HT-29 (cell line): Measurements from ENCODE around the gene GRWD1. TPM values are rescaled to one million over a fixed set of nuclear protein-coding genes. Genes with fewer than 3 reads are reported as not detected.
A peak's percentile ranks its signal among the peaks of the same experiment; 100 is the strongest.
"Not testable (repeated sequence)": the region's sequence is repeated elsewhere in the genome, so short reads cannot be mapped to it uniquely, and the experiment has no call there.

Experiments used
- DNase-seq: peaks from one replicate; pipeline ENCODE4 v3.0.0-alpha.2; 2015; ENCODE audit warnings: low spot score
- total RNA-seq: library from RNA; depleted of rRNA; stranded (reverse); fragments of >200 nt; shearing (Covaris generic); gene quantifications from 2 replicates; pipeline ENCODE4 v1.2.3, GENCODE V29; 2014

Gene GRWD1
- total RNA-seq, 1 experiment from 2014 or later = 96.1 TPM

GRCh38 chr19:48478339-48479256 lies 32.8 kb downstream of the GRWD1 start:
- no peak for DNase-seq

DNA sequence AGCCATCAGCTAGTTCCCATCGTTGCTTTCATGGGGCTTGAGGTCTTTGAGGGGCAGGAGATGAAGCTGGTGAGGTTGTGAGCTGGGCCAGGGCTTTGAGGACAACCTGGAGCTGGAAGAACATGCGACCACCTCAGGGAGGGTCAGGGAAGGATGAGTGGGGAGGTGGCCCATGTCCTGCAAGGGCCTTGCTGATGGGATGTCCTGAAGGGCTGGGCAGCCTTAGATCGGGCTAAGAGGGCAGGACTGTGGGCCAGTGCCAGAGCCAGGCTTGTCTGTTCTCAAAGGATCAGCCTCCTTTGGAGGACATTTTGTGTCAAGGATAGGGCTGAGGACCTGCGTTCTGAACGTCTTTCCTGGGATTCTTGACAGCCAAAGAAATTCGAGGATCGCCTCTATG lies 33.9 kb downstream of the GRWD1 start:
- no peak for DNase-seq

DNA sequence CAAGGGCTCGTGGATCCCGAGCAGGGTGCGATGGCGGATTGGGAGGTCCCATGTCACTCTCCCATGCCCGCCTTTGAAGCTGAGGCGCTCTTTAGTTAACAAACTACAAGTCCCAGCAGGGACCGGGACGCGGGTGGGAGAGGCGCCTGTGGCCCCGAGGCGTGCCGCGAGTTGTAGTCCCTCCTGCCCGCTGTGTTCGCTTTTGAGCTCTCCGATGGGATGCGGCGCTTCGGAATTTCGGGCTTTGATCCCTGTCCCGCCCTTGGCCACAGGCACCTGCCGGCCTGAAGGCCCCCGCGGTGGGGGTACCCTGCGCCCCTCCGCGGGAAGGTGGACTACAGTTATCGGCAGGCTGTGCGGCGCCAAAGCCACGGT lies 34.4 kb downstream of the GRWD1 start:
- no peak for DNase-seq

DNA sequence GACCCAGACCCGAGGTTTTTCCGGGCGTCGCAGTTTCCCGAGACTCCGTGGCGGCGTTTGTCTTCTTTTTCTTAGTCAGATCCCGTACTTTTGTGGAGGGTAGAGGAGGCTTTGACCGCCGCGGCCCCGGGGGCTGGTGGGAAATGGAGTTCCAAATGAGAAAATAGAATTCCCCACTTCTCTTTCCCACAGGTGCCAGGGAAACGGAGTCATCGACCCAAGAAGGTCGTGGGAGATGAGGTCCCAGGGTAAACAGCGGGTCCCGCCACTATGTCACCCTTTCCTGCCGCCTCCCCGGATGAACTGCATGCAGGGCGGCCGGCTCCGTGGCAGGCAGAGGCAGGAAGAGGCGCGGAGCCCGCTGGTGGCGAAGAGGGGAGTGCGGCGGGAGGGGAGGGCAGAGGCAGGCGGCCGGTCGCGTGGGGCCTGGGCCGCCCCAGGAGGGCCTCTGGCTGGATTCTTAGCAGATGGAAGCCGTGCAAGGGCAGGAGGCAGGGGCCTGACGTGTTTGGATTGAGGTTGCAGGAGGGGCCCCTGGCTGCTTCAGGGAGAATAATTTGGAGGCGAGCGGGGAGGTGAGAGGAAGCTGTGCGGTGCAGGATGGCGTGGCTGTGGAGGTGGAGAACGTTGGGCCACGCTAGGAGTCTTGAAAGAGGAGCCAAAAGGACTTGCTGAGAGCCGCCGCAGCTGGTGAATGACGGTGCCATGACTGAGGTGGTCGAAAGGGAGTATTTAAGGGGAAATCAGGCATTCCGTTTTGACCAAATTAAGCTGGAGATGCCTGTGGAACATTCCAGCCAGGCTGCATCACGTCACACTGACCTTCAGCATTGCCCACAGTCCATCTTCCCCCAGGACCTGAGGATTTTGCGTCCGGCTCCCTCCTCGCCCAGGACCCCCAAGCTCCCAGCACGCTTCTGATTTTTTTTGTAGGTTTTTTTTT lies 35.0 kb downstream of the GRWD1 start:
- no peak for DNase-seq

GRCh38 chr19:48481846-48482639 lies 36.3 kb downstream of the GRWD1 start:
- DNase-seq = no peak

- no peak for DNase-seq
Observed at GRCh38 chr19:48483301-48483700, 37.5 kb downstream of the GRWD1 start.

- DNase-seq = no peak
Observed at GRCh38 chr19:48484247-48484893, 38.6 kb downstream of the GRWD1 start.

GRCh38 chr19:48484931-48485612 lies 39.3 kb downstream of the GRWD1 start:
- no peak for DNase-seq

DNA sequence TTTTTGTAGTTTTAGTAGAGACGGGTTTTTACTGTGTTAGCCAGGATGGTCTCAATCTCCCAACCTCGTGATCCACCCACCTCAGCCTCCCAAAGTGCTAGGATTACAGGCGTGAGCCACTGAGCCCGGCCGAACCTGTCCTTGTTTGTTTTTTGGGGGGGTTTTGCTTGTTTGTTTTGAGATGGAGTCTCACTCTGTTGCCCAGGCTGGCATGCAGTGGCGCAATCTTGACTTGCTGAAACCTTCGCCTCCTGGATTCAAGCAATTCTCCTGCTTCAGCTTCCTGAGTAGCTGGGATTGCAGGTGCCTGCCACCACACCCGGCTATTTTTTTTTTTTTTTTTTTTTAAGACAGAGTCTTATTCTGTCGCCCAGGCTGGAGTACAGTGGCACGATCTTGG lies 40.9 kb downstream of the GRWD1 start:
- DNase-seq = not testable (repeated sequence)

- DNase-seq = peak; percentile 78
Observed at GRCh38 chr19:48487544-48487943, 41.8 kb downstream of the GRWD1 start.

DNA sequence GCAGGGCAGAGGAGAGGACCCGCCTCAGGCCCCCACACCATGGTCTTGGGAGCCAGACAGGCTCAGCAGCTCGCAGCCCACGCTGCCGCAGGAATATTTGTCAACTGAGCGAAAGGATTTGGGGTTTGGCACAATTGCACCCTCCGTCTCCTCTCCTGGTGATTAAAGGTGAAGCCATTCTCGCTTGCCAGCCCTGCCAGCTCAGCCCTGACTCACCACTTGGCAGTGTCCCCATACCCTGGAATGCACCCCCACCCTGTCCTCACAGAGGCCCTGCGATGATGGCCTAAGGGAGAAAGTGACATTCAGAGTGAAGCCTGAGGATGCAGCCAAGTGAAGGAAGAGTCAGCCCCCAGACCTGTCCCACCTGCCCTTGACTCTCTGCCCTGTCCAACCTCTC lies 42.2 kb downstream of the GRWD1 start:
- peak; percentile 99 for DNase-seq

DNA sequence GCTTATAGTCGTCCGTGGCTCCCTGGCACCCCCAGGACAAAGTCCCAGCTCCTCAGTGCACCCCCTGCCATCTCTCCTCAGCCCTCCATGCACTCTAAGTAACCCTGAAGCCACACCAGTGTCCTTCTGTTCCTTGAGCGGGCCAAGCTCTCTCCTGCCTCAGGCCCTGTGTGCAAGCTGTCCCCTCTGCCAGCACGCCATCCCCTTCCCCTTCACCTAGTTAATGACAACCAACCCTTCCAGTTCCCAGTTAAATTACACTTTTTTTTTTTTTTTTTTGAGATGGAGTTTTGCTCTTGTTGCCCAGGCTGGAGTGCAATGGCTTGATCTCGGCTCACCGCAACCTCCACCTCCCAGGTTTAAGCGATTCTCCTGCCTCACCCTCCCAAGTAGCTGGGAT lies 42.7 kb downstream of the GRWD1 start:
- DNase-seq = not testable (repeated sequence)

GRCh38 chr19:48489608-48490216 lies 43.9 kb downstream of the GRWD1 start:
- DNase-seq = peak; percentile 98

- DNase-seq = peak; percentile 74
Observed at GRCh38 chr19:48490981-48491792, 45.4 kb downstream of the GRWD1 start.

DNA sequence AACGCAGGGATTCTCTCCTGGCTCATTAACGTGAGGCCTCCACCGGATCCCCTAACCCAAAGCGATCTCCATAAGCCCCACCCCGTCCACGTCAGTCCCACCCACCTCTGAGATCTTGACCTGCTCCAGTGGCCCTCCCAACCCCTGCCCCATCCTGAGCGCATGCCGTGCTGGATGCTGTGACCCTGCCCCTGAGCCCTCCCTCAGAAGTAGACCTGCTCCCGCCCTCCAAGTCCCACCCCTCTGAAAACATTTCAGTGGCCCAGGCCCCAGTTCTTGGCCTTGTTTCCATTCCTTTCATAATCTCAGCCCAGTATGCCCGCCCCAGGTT lies 46.0 kb downstream of the GRWD1 start:
- DNase-seq = no peak

GRCh38 chr19:48492925-48493717 lies 47.3 kb downstream of the GRWD1 start:
- peak; percentile 100 for DNase-seq

DNA sequence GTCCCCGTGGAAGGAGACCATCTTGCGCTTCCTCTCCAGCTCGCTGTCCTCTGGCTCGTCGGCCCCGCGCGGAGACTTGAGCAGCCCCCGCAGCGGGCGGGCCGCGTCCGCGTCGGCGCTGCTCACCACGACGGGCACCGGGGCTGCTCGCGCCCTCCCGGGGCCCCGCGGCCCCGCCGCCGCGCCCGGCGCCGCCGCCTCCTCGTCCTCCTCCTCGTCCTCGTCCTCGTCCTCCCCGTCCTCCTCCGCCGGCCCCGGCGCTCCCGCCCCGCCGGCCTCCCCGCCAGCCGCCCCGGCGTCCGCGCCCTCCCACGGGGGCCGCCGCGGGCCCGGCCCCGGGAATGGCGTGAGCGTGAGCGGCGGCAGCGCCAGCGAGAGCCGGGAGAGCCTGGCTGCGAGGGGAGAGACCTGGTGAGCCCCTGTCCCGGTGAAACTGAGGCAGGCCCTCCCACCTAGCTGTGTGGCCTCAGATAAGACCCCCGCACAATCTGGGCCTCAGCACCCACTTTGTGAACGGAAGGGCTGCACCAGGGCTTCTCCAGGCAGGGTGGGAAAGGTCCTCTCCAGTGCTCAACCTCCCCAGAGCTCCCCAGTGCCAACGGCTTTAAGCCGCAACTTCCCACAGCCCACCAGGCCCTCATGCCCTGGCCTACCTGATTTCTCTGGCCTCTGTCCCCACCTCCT lies 48.1 kb downstream of the GRWD1 start:
- DNase-seq = no peak

- DNase-seq = peak; percentile 47
Observed at GRCh38 chr19:48495396-48495795, 49.6 kb downstream of the GRWD1 start.
